CD8-positive, alpha-beta memory T cell (primary cell): Measurements from ENCODE around the gene MAPK4. TPM values are rescaled to one million over a fixed set of nuclear protein-coding genes. Genes with fewer than 3 reads are reported as not detected.

ENCODE experiments used
- CTCF ChIA-PET: fragments of 350-600 bp; sonication (Branson Sonifier 250); formaldehyde crosslinking; loops from one replicate; lab custom pipeline; 2021; ENCODE audit warnings: antibody characterized with exemption; lab: Charles Lee
- POLR2A ChIA-PET: fragments of 350-600 bp; sonication (Branson Sonifier 250); formaldehyde crosslinking; loops from one replicate; lab custom pipeline; 2021; ENCODE audit warnings: antibody characterized with exemption; lab: Charles Lee
- DNase-seq, 5 donors: peaks; one replicate each; pipeline versions ENCODE4 v3.0.0 to v3.0.0-alpha.2; 2020 to 2022; ENCODE audit warnings: mixed read lengths in 1 of 5
- H3K27ac ChIP-seq: one replicate; pipeline ENCODE4 v1.7.0; 2013; ENCODE audit warnings: low read depth, mild to moderate bottlenecking, low read length, moderate library complexity
- H3K27me3 ChIP-seq: 2 replicates; pipeline ENCODE4 v1.7.0; 2013; ENCODE audit warnings: low read length, mild to moderate bottlenecking; ENCODE audit not compliant: insufficient read depth, poor library complexity, severe bottlenecking
- H3K36me3 ChIP-seq: 2 replicates; pipeline ENCODE4 v1.7.0; 2013; ENCODE audit warnings: mild to moderate bottlenecking, low read length, moderate library complexity; ENCODE audit not compliant: insufficient read depth
- H3K4me1 ChIP-seq: 2 replicates; pipeline ENCODE4 v1.7.0; 2013; ENCODE audit warnings: mild to moderate bottlenecking, low read length, moderate library complexity; ENCODE audit not compliant: insufficient read depth
- H3K4me3 ChIP-seq: 2 replicates; pipeline ENCODE4 v1.7.0; 2013; ENCODE audit warnings: mild to moderate bottlenecking, low read length
- H3K9me3 ChIP-seq: 2 replicates; pipeline ENCODE4 v1.7.0; 2013; ENCODE audit warnings: mild to moderate bottlenecking, low read length
- H3K27ac Mint-ChIP-seq, 8 donors: one replicate each; pipeline ENCODE4 v1.8.0; 2020 to 2021; ENCODE audit warnings: mixed read lengths in 8 of 8, mild to moderate bottlenecking in 6 of 8, inconsistent platforms in 3 of 8, moderate library complexity in 3 of 8
- H3K27me3 Mint-ChIP-seq, 2 donors: one replicate each; pipeline ENCODE4 v1.8.0; 2020 to 2021; ENCODE audit warnings: mixed read lengths in 2 of 2, mild to moderate bottlenecking in 1 of 2, moderate library complexity in 1 of 2
- H3K36me3 Mint-ChIP-seq, 3 donors: one replicate each; pipeline ENCODE4 v1.8.0; 2020 to 2021; ENCODE audit warnings: mixed read lengths in 3 of 3, inconsistent platforms in 1 of 3, mild to moderate bottlenecking in 1 of 3
- H3K4me1 Mint-ChIP-seq, 3 donors: one replicate each; pipeline ENCODE4 v1.8.0; 2020 to 2021; ENCODE audit warnings: mixed read lengths in 3 of 3, inconsistent platforms in 1 of 3, mild to moderate bottlenecking in 1 of 3
- H3K4me3 Mint-ChIP-seq, 7 donors: one replicate each; pipeline ENCODE4 v1.8.0; 2020 to 2021; ENCODE audit warnings: mixed read lengths in 7 of 7, mild to moderate bottlenecking in 6 of 7, moderate library complexity in 4 of 7, inconsistent platforms in 2 of 7
- H3K9me3 Mint-ChIP-seq, 5 donors: one replicate each; pipeline ENCODE4 v1.8.0; 2020 to 2022; ENCODE audit warnings: mixed read lengths in 5 of 5, mild to moderate bottlenecking in 3 of 5, moderate library complexity in 2 of 5, inconsistent platforms in 1 of 5
- polyA plus RNA-seq: library from polyadenylated mRNA; unstranded; fragments of 300-500 nt; fragmentation: Illumina TruSeq; gene quantifications from one replicate; pipeline ENCODE4 v1.2.3, GENCODE V29; 2021
- total RNA-seq, 2 experiments: library from RNA; stranded (reverse); gene quantifications; one replicate each; pipeline ENCODE4 v1.2.3, GENCODE V29; 2021

MAPK4 gene
- total and polyA plus RNA-seq, 3 experiments from 2014 or later = not detected

DNA sequence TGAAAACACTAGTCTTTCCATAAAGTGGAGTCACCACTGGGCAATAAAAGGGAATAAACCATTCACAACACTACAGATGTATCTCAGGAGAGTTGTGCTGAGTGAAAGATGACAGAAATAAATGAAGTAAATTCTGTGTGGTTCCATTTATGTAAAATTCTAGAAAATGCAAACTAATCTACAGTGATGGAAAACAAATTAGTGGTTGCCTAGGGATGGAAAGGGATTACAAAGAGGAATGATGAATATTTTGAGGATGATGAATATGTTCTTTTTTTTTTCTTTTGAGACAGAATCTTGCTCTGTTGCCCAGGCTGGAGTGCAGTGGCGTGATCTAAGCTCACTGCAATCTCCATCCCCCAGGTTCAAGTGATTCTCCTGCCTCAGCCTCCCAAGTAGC is 123.0 kb downstream of the MAPK4 start:
- Histone ChIP-seq H3K27ac (no peak overlapping the region), H3K9me3 (no peaks in the 10 kb centered on the region), H3K36me3 (no peaks in the 10 kb centered on the region), H3K4me1 (no peaks in the 10 kb centered on the region), H3K4me3 (no peak overlapping the region), H3K27me3 (no peaks in the 10 kb centered on the region)
- Mint-ChIP-seq H3K36me3 (no peaks in the 10 kb centered on the region), H3K4me3 (no peak overlapping the region), H3K27me3 (peaks cover 1 to 9% of the 10 kb centered on the region in 2 donors), H3K9me3 (peaks cover 0 to 4% (median 0%) of the 10 kb centered on the region in 5 donors), H3K4me1 (no peaks in the 10 kb centered on the region), H3K27ac (no peak overlapping the region)
- DNase-seq = no peak
- ChIA-PET POLR2A (no interaction called here), CTCF (no interaction called here)

DNA sequence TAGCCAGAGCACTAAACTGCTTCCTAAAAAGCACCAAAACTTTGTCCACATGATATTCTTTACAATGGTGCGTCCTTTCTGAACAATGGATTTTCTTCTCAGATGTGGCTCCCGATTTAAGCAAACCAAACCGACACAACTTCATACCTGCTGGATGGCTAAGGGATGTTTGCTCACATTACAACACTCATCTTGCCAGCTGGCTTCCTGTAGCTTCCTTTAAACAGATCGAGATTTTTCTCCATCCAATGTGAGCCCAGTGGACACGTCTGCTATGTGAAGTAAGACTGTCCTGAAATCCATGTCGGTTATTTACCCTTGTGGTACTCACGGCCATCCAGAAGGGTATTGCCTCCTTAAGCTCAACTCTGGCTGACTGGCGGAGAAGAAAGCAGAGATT is 126.5 kb downstream of the MAPK4 start:
- ChIA-PET POLR2A (no interaction called here), CTCF (no interaction called here)
- Mint-ChIP-seq H3K4me3 (no peak overlapping the region), H3K9me3 (peaks cover 0 to 8% (median 0%) of the 10 kb centered on the region in 5 donors), H3K27ac (no peak overlapping the region), H3K4me1 (no peaks in the 10 kb centered on the region), H3K36me3 (no peaks in the 10 kb centered on the region), H3K27me3 (peaks cover 1 to 12% of the 10 kb centered on the region in 2 donors)
- no peaks in the 10 kb centered on the region for H3K36me3 ChIP-seq
- H3K27ac ChIP-seq = no peak overlapping the region
- no peak for DNase-seq
- H3K4me3 ChIP-seq = no peak overlapping the region
- no peaks in the 10 kb centered on the region for H3K27me3 ChIP-seq
- no peaks in the 10 kb centered on the region for H3K9me3 ChIP-seq
- no peaks in the 10 kb centered on the region for H3K4me1 ChIP-seq

DNA sequence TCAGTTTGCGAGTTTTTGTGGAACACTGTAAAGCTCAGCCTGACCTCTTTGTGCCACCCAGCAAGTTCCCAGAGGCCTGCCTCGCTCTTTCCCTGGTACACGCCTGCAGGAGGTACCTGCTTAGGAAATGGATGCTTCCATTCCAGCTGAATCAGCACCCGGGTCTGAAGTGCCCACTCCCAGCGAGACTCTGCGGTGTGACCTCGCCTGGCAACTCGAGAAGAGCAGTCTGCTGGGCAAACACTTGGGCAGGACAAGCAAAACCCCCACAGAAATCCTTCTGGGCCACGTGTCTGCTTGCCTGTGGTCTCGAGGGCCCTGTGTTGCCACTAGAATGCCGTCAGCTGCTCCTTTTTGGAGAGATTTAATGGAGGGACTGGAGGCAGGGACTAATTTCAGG is 127.6 kb downstream of the MAPK4 start:
- Mint-ChIP-seq H3K36me3 (no peaks in the 10 kb centered on the region), H3K27ac (no peak overlapping the region), H3K4me3 (no peak overlapping the region), H3K9me3 (peaks cover 0 to 8% (median 0%) of the 10 kb centered on the region in 5 donors), H3K27me3 (peaks cover 1 to 12% of the 10 kb centered on the region in 2 donors), H3K4me1 (no peaks in the 10 kb centered on the region)
- H3K27ac ChIP-seq = no peak overlapping the region
- no peaks in the 10 kb centered on the region for H3K27me3 ChIP-seq
- no peaks in the 10 kb centered on the region for H3K36me3 ChIP-seq
- DNase-seq = no peak
- no peaks in the 10 kb centered on the region for H3K9me3 ChIP-seq
- no peak overlapping the region for H3K4me3 ChIP-seq
- no peaks in the 10 kb centered on the region for H3K4me1 ChIP-seq
- ChIA-PET POLR2A (no interaction called here), CTCF (no interaction called here)

DNA sequence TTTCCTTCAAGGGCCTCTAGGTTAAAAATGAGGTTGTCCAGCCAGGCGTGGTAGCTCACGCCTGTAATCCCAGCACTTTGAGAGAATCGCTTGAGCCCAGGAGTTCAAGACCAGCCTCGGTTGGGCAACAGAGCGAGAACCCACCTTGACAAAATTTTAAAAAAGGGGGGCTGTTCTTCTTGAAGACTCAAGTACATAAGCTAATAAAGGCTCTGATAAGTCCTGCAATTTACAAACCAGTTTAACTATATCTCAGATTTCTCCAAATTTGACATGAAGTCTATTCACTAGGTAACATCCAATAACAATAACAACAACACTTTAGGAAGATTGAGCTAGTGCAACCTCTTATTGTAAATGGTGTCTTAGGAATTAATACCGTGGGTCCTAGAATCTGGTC is 129.7 kb downstream of the MAPK4 start:
- CTCF ChIA-PET = no interaction called here
- Histone ChIP-seq H3K27me3 (no peaks in the 10 kb centered on the region), H3K4me1 (no peaks in the 10 kb centered on the region), H3K4me3 (no peak overlapping the region), H3K27ac (no peak overlapping the region), H3K36me3 (no peaks in the 10 kb centered on the region), H3K9me3 (no peaks in the 10 kb centered on the region)
- Mint-ChIP-seq H3K36me3 (no peaks in the 10 kb centered on the region), H3K4me3 (no peak overlapping the region), H3K27ac (no peak overlapping the region), H3K4me1 (no peaks in the 10 kb centered on the region), H3K9me3 (peaks cover 0 to 4% (median 0%) of the 10 kb centered on the region in 5 donors), H3K27me3 (peaks cover 3 to 7% of the 10 kb centered on the region in 2 donors)
- no peak for DNase-seq
- POLR2A ChIA-PET = no interaction called here

DNA sequence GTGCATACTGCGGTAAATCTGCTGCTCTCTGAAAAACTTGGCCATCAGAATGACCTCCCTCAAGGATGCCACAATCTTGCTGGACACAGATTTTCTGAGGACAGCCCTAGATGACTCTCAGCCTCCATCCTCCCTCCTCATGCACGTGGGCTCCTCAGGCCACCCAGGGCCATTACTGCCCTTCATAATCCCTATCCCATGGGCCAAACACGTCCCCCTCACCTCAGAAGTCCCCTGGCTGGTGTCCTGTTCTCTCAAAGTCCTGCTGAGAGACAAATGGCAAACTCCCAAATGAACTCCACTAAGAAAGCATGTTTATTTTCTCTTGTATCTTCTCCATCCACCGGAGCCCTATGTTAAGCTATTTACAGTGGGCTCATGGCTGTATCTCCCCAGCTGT is 134.3 kb downstream of the MAPK4 start:
- Histone ChIP-seq H3K27ac (no peak overlapping the region), H3K9me3 (no peaks in the 10 kb centered on the region), H3K4me1 (no peaks in the 10 kb centered on the region), H3K36me3 (no peaks in the 10 kb centered on the region), H3K27me3 (peaks cover 4% of the 10 kb centered on the region), H3K4me3 (no peak overlapping the region)
- ChIA-PET POLR2A (no interaction called here), CTCF (no interaction called here)
- no peaks in the 10 kb centered on the region for H3K4me1 Mint-ChIP-seq
- no peaks in the 10 kb centered on the region for H3K9me3 Mint-ChIP-seq
- H3K36me3 Mint-ChIP-seq = no peaks in the 10 kb centered on the region
- no peak for DNase-seq
- peaks cover 7 to 13% of the 10 kb centered on the region in 2 donors for H3K27me3 Mint-ChIP-seq
- H3K27ac Mint-ChIP-seq = no peak overlapping the region
- H3K4me3 Mint-ChIP-seq = no peak overlapping the region

DNA sequence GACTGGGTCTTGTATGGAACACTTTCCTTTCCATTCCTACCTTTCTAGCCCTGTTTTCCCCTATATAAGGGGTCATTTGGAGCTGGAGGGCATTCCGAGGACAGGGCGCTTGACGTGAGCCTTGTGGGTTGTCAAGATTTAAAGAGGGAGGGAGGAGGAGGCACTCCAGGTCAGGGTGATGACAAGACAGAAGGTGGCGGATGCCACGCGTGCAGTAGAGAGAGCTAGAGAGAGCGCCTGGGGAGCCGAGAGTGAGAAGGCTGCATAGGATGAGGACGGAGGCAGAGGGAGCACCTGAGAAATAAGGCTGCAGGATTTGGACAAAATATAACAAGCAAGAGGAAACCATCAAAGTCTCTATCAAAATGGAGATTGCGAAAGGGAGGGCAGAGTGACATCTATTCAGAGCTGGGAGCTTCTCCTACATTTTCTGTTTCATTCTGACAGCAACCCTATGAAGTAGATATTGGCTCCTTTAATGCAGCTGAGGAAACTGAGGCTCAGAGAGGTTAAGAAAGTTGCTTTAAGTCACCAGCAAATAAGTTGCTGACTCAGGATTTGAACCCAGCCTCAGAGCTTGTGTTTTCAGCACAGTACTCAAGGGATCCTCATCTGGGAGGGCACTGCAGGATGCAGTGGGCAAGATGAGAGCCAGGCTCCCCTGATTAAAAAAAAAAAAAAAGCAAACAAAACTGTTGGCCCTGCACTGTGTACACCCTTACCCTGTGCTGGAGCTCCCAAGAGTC is 135.7 kb downstream of the MAPK4 start:
- Mint-ChIP-seq H3K9me3 (no peaks in the 10 kb centered on the region), H3K36me3 (no peaks in the 10 kb centered on the region), H3K4me3 (no peak overlapping the region), H3K4me1 (no peaks in the 10 kb centered on the region), H3K27me3 (peaks cover 7 to 10% of the 10 kb centered on the region in 2 donors), H3K27ac (peak overlapping the region in 1 of 8 donors; percentile 7)
- Histone ChIP-seq H3K4me1 (no peaks in the 10 kb centered on the region), H3K4me3 (no peak overlapping the region), H3K27ac (no peak overlapping the region), H3K27me3 (peaks cover 4% of the 10 kb centered on the region), H3K36me3 (no peaks in the 10 kb centered on the region), H3K9me3 (no peaks in the 10 kb centered on the region)
- ChIA-PET CTCF (no interaction called here), POLR2A (no interaction called here)
- no peak for DNase-seq

DNA sequence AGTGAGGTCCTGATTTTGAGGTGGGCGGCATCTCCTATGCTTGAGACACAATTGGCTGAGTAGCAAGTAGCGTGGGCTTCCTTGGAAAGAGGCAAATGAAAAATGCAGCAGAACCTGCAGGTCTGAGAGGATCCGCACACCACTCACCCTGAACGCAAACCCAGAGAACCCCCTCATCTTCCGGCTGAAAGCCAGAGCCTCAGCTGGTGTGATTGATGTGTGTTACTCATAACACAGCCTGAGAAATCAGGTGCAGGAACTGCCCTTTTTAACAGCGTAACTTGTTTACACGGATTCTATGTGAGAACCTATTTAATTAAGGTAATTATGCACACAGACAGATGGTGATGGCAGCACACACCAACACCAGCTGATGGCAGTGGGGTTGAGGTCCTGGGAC is 136.5 kb downstream of the MAPK4 start:
- Mint-ChIP-seq H3K27ac (no peak overlapping the region), H3K9me3 (no peaks in the 10 kb centered on the region), H3K36me3 (no peaks in the 10 kb centered on the region), H3K4me1 (no peaks in the 10 kb centered on the region), H3K4me3 (no peak overlapping the region), H3K27me3 (peaks cover 7 to 10% of the 10 kb centered on the region in 2 donors)
- ChIA-PET POLR2A (no interaction called here), CTCF (no interaction called here)
- Histone ChIP-seq H3K4me1 (no peaks in the 10 kb centered on the region), H3K4me3 (no peak overlapping the region), H3K36me3 (no peaks in the 10 kb centered on the region), H3K27me3 (peaks cover 4% of the 10 kb centered on the region), H3K9me3 (no peaks in the 10 kb centered on the region), H3K27ac (no peak overlapping the region)
- DNase-seq = no peak

DNA sequence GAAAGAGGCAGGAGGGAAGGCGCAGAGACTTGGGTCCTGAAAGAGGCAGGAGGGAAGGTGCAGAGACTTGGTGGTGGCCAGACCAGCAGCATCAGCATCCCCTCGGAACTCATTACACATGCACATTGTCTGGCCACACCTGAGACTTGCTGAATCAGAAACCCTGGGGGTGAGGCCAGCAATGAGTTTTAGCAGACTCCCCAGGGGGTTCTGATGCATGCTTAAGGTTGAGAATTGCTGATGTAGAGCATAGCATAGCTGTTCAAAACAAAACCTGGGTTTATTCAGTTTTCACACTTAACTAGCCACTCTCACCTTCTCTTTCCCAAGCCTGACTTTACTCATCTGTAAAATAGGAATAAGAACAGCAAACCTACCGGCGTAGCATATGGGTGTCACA is 137.0 kb downstream of the MAPK4 start:
- POLR2A ChIA-PET = no interaction called here
- CTCF ChIA-PET = no interaction called here

More for the DNA sequence above, 137.0 kb downstream of the MAPK4 start:
- no peaks in the 10 kb centered on the region for H3K9me3 ChIP-seq
- H3K27me3 ChIP-seq = peaks cover 4% of the 10 kb centered on the region
- no peaks in the 10 kb centered on the region for H3K4me1 ChIP-seq
- Mint-ChIP-seq H3K9me3 (no peaks in the 10 kb centered on the region), H3K4me1 (no peaks in the 10 kb centered on the region), H3K27ac (no peak overlapping the region), H3K4me3 (no peak overlapping the region), H3K27me3 (peaks cover 7 to 10% of the 10 kb centered on the region in 2 donors), H3K36me3 (no peaks in the 10 kb centered on the region)
- H3K27ac ChIP-seq = no peak overlapping the region
- no peaks in the 10 kb centered on the region for H3K36me3 ChIP-seq
- no peak for DNase-seq
- H3K4me3 ChIP-seq = no peak overlapping the region
